ENCODE results near the gene ARHGAP30. TPM values are rescaled to one million over a fixed set of nuclear protein-coding genes. Genes with fewer than 3 reads are reported as not detected.

ARHGAP30 gene
- total RNA-seq, 8 experiments from 2014 or later: 0.64 to 2.8 (median 1.3) TPM

DNA sequence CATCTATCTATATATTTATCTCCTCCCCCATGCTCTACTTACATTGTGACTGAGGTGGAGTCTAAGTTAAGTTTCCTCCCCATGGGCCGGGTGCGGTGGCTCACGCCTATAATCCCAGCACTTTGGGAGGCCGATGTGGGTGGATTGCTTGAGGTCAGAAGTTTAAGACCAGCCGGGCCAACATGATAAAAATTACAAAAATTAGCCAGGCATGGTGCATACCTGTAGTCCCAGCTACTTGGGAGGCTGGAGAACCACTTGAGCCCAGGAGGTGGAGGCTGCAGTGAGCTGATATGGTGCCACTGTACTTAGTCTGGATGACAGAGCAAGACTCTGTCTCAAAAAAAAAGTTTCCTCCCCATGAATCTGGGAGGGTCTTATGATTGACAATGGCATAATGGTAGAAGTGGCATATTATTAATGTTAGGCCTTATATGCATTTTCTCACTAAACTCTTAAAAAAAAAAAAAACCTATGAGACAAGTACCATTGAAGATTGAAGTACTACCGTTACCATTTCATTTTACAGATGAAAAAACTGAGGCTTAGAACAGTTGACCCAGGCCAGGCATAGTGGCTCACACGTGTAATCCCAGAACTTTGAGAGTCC, 60.0 kb downstream of the ARHGAP30 start:
- in situ Hi-C loops (cut with MboI; ENCODE audit: low pct_unique_long_range_greater_than_20kb in 2 of 9, low sequenced_read_pairs in 9 of 9, unreplicated experiment in 9 of 9): no loop called here
- peaks cover 4 to 16% of the 10 kb centered on the region in 2 donors for H3K4me1 ChIP-seq (replicated peaks in 1 of 2)
- ATAC-seq (replicated peaks in 6 of 8): peak in 1 of 8 experiments; percentile 5
- H3K27ac ChIP-seq: no peak overlapping the region
- WGBS, 10 experiments: 40 to 99% (median 90%) methylated on average over 2 to 7 of the region's 7 CpGs; no CpG with 5 or more reads in 3 of the 10 experiments
- H3K4me3 ChIP-seq: no peak overlapping the region

DNA sequence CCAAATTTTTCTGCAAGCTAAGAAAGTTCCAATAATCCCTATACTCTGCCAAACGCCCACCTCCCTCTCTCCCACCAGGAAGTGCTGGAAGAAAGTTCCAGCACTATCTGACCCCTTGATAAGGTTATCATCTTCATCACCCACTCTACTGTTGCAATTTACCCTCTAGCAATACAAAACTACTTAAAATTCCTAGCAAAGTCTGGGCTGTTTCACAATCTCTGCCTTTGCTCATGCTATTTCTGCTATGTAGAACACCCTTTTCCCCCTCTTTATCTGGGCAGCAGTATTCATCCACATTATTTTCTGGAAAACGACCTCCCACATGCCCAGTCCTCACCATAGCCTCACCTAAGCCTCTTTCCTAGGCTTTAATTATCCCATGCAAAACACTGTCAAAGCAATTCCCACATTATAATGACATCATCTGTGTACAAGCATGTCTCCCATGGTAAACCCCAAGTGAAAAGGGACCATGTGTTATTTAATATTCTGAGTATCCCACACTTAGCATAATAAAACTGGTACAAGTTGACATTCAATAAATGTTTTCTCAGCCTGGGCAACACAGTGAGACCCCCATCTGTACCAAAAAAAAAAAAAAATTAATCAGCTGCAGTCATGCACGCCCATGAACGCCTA, 60.7 kb downstream of the ARHGAP30 start:
- H3K4me3 ChIP-seq: no peak overlapping the region
- H3K4me1 ChIP-seq (replicated peaks in 1 of 2): peaks cover 4 to 10% of the 10 kb centered on the region in 2 donors
- in situ Hi-C loops (cut with MboI; ENCODE audit: low pct_unique_long_range_greater_than_20kb in 2 of 9, low sequenced_read_pairs in 9 of 9, unreplicated experiment in 9 of 9): no loop called here
- ATAC-seq (replicated peaks in 6 of 8): peak in 3 of 8 experiments; percentile 39 to 82 (median 69)
- 0 to 100% (median 80%) methylated on average over 1 to 4 of the region's 4 CpGs; no CpG with 5 or more reads in 1 of the 10 experiments for WGBS, 10 experiments
- no peak overlapping the region for H3K27ac ChIP-seq

DNA sequence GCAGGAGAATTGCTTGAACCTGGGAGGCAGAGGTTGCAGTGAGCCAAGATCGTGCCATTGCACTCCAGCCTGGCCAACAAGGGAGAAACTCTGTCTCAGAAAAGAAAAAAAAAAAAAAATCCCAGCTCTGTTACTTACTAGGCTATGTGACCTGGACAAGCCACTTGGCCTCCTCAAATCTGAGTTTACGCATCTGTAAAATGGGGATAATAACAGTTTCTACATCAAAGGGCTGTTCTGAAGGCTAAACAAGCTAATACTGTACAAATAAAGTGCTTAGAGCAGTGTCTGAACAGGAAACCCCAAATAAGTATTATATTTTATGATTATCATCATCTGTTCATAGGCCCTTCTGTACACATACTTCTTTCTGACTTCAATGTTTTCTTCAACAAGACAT, 62.3 kb downstream of the ARHGAP30 start:
- H3K27ac ChIP-seq: no peak overlapping the region
- in situ Hi-C loops (cut with MboI; ENCODE audit: low pct_unique_long_range_greater_than_20kb in 2 of 9, low sequenced_read_pairs in 9 of 9, unreplicated experiment in 9 of 9): no loop called here
- H3K4me1 ChIP-seq (replicated peaks in 1 of 2): no peaks in the 10 kb centered on the region
- ATAC-seq (replicated peaks in 6 of 8): no peak
- H3K4me3 ChIP-seq: no peak overlapping the region
- WGBS, 10 experiments: 50 to 100% (median 100%) methylated on average over 1 to 2 of the region's 2 CpGs; no CpG with 5 or more reads in 5 of the 10 experiments

DNA sequence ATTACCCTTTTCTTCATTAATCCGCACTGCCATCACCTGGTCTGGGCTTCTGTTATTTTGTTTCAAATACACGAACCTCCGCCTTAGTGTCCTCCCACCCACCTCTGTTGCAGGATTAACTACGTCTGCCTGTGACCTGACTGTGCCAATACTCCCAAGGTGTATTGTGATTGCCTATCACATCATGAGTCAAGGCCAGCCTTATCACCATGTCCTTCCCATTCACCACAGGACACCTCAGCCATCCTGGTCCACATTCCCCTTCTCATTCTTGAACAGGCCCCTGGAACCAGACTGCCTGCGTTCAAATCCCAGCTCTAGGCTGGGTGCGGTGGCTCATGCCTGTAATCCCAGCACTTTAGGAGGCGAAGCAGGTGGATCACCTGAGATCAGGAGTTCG, 63.1 kb downstream of the ARHGAP30 start:
- no peak overlapping the region for H3K4me3 ChIP-seq
- ATAC-seq (replicated peaks in 6 of 8): no peak
- WGBS, 10 experiments: 70 to 100% (median 98%) methylated on average over 2 to 8 of the region's 8 CpGs; no CpG with 5 or more reads in 2 of the 10 experiments
- in situ Hi-C loops (cut with MboI; ENCODE audit: low pct_unique_long_range_greater_than_20kb in 2 of 9, low sequenced_read_pairs in 9 of 9, unreplicated experiment in 9 of 9): no loop called here
- H3K4me1 ChIP-seq (replicated peaks in 1 of 2): no peaks in the 10 kb centered on the region
- H3K27ac ChIP-seq: no peak overlapping the region

DNA sequence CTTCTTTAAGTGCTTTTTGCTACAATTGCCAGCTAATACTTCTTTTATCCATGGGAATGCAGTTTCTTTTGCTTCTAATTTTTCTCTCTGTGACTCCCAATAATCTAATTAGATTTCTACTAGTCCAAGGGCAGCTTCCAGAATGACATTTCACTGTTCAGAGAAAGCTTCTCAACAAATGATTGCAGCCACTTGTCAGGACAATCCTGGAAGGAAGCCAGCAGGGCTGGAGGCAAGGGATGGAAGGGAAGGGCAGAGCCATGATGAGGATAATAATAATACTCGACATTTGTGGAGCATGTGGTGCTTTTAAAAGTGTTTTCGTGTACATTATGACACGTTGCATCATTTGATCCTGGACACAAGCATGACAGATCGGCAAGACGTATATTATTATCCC, 68.2 kb downstream of the ARHGAP30 start:
- peak in 6 of 8 experiments; percentile 24 to 58 (median 40) for ATAC-seq (replicated peaks in 6 of 8)
- WGBS, 10 experiments: 0 to 97% (median 83%) methylated on average over 1 to 5 of the region's 5 CpGs; no CpG with 5 or more reads in 1 of the 10 experiments
- no peaks in the 10 kb centered on the region for H3K4me1 ChIP-seq (replicated peaks in 1 of 2)
- H3K27ac ChIP-seq: no peak overlapping the region
- in situ Hi-C loops (cut with MboI; ENCODE audit: low pct_unique_long_range_greater_than_20kb in 2 of 9, low sequenced_read_pairs in 9 of 9, unreplicated experiment in 9 of 9): no loop called here
- H3K4me3 ChIP-seq: no peak overlapping the region

DNA sequence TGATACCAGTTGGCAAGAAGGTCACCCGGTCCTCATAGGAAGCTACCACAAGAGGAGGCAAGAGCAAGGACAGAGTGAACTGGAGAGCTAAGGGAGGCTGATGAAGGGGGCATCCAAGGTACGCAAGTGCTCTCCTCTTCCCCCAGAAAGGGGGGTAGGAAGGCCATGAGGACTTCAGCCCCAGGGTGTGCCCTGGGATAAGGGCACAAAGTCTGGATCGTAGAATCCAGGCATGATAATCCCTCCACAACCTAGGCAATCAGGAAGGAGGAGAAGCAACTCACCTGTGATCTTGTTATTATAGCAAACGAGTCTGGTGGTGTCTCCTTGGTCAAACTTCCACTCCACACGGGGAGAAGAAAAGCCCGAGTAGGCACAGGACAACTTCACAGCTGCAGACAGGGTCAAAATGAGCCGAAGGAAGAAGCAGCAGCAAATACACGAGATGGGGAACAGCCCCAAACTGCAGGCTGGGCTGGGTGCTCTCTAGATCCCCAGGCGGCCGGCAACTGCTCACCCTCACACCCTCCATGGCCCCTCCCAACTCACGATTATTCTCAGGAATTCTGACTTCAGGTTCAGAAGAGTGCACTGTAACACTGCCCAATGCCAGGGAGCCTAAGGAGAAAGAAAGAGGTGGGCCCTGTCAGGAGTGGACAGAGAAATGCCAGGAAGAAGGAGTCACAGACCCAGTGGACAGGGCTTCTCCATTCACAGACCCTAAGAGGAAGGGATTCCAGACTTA, 68.8 kb downstream of the ARHGAP30 start:
- 18 to 95% (median 85%) methylated on average over 2 to 9 of the region's 11 CpGs; no CpG with 5 or more reads in 1 of the 10 experiments for WGBS, 10 experiments
- in situ Hi-C loops (cut with MboI; ENCODE audit: low pct_unique_long_range_greater_than_20kb in 2 of 9, low sequenced_read_pairs in 9 of 9, unreplicated experiment in 9 of 9): no loop called here

DNA sequence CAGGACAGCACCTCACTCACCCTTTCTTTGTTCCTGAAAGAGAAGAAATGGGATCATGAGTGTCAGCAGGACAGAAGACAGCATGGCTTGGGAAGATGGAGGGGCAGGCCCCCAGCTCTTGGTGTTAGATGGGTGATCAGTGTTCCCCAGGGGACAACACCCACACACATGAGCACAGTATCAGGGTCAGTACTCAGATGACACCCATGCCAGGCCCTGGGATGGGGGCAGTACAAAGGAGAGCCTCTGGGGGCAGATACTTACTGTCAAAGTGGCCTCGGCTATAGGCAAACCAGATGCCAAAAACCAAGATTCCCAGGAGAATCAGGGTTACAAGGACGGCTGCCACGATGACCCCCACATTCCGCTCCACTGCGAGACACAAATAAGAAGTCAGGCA, 70.3 kb downstream of the ARHGAP30 start:
- no peak overlapping the region for H3K4me3 ChIP-seq
- ATAC-seq (replicated peaks in 6 of 8): no peak
- no peak overlapping the region for H3K27ac ChIP-seq
- WGBS, 10 experiments: 85 to 100% (median 98%) methylated on average over 1 to 5 of the region's 5 CpGs; no CpG with 5 or more reads in 6 of the 10 experiments
- in situ Hi-C loops (cut with MboI; ENCODE audit: low pct_unique_long_range_greater_than_20kb in 2 of 9, low sequenced_read_pairs in 9 of 9, unreplicated experiment in 9 of 9): loop anchor here in 2 of 9 experiments (25.0 kb wide), 2 partner anchors 88 to 262 kb away; partner anchors contain the start of genes KLHDC9 (in 1 of the 2), NECTIN4 (in 1 of the 2) and SLAMF7 (in 1 of the 2)
- H3K4me1 ChIP-seq (replicated peaks in 1 of 2): no peaks in the 10 kb centered on the region

More for the DNA sequence above, 68.8 kb downstream of the ARHGAP30 start:
- Histone ChIP-seq H3K4me3 (no peak overlapping the region), H3K27ac (no peak overlapping the region), H3K4me1 (replicated peaks in 1 of 2) (no peaks in the 10 kb centered on the region)
- ATAC-seq (replicated peaks in 6 of 8): peak in 5 of 8 experiments; percentile 10 to 53 (median 17)

DNA sequence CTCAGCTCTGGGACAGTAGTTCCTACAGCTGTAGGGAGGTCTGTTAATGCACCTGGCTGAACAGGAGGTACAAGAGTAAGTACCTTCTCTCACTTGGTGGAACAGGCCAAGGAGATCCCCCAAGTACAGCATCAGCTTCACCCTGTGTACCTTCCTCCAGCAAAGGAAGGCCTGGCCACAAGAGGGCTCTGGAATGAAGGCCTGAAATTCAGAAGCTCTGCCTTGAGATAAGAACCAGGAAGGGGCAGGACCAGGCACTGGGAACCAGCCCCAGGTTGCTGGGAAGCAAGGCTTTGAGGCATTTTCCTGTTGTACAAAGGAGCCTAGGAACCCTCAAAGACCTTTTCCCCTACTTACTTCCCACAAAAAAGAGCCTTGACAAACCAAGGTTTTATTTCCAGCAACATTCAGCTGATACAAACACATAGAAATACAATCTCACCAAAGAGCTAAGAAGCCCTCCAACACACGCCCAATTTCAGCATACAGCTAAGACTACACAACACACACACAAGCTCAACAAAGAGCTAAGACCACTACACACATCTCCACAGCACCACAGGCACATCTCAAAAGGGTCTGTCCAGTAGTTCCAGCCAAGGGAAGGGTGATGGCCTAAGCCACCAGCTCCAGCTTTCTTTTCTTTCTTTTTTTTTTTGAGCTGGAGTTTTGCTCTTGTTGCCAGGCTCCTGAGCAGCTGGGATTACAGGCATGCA, 72.2 kb downstream of the ARHGAP30 start:
- Histone ChIP-seq H3K4me1 (replicated peaks in 1 of 2) (no peaks in the 10 kb centered on the region), H3K27ac (no peak overlapping the region), H3K4me3 (no peak overlapping the region)
- in situ Hi-C loops (cut with MboI; ENCODE audit: low pct_unique_long_range_greater_than_20kb in 2 of 9, low sequenced_read_pairs in 9 of 9, unreplicated experiment in 9 of 9): loop anchor here in 2 of 9 experiments (25.0 kb wide), 2 partner anchors 90 to 260 kb away; partner anchors contain the start of genes KLHDC9 (in 1 of the 2), NECTIN4 (in 1 of the 2) and SLAMF7 (in 1 of the 2)
- peak; percentile 45 to 91 (median 76) for ATAC-seq (replicated peaks in 6 of 8)
- WGBS, 10 experiments: 88 to 100% (median 100%) methylated on average over 1 of the region's 1 CpG; no CpG with 5 or more reads in 4 of the 10 experiments

Other genes with a start within 250 kb of the ARHGAP30 start
- gene CD244, start 207.0 kb downstream of the ARHGAP30 start, total RNA-seq: 1 to 10 TPM in 1 of 8 experiments, under 1 TPM in 4, not detected in 3; 0.08 to 3.7 (median 0.31) TPM
- gene ITLN1, start 184.7 kb downstream of the ARHGAP30 start, total RNA-seq: 1 to 10 TPM in 1 of 8 experiments, under 1 TPM in 2, not detected in 5; 0.17 to 1.3 (median 0.57) TPM
- 1 to 10 TPM in 1 of 8 experiments, under 1 TPM in 4, not detected in 3; 0.29 to 1.8 (median 0.83) TPM for gene ITLN2, start 115.1 kb downstream of the ARHGAP30 start, total RNA-seq
- 10 to 100 TPM in 1 of 8 experiments, 1 to 10 TPM in 7; 1.4 to 14.5 (median 5.2) TPM for gene F11R, start 48.7 kb downstream of the ARHGAP30 start, total RNA-seq
- gene TSTD1, start 30.9 kb downstream of the ARHGAP30 start, total RNA-seq: 10 to 100 TPM in 1 of 8 experiments, 1 to 10 TPM in 4, under 1 TPM in 1, not detected in 2; 0.46 to 13.4 (median 1.9) TPM
- gene USF1, start 23.9 kb downstream of the ARHGAP30 start, total RNA-seq: 100 to 1,000 TPM in 3 of 8 experiments, 10 to 100 TPM in 5; 60.3 to 156 (median 85.6) TPM
- 10 to 100 TPM in 1 of 8 experiments, 1 to 10 TPM in 2, under 1 TPM in 4, not detected in 1; 0.14 to 29.1 (median 0.85) TPM for gene NECTIN4, start 19.7 kb upstream of the ARHGAP30 start, total RNA-seq
- 10 to 100 TPM in 5 of 8 experiments, 1 to 10 TPM in 2, not detected in 1; 1.5 to 38.5 (median 30.0) TPM for gene KLHDC9, start 28.5 kb upstream of the ARHGAP30 start, total RNA-seq
- 100 to 1,000 TPM in 7 of 8 experiments, 10 to 100 TPM in 1; 99.1 to 356 (median 197) TPM for gene PFDN2, start 48.1 kb upstream of the ARHGAP30 start, total RNA-seq
- gene NIT1, start 48.2 kb upstream of the ARHGAP30 start, total RNA-seq: 10 to 100 TPM; 27.7 to 59.0 (median 45.7) TPM
- 10 to 100 TPM; 12.6 to 34.4 (median 23.0) TPM for gene DEDD, start 62.8 kb upstream of the ARHGAP30 start, total RNA-seq
- 100 to 1,000 TPM in 2 of 8 experiments, 10 to 100 TPM in 6; 49.7 to 124 (median 91.4) TPM for gene UFC1, start 84.1 kb upstream of the ARHGAP30 start, total RNA-seq
- 10 to 100 TPM; 11.2 to 30.4 (median 22.8) TPM for gene USP21, start 89.6 kb upstream of the ARHGAP30 start, total RNA-seq
- gene PPOX, start 96.5 kb upstream of the ARHGAP30 start, total RNA-seq: 10 to 100 TPM; 18.4 to 86.8 (median 39.6) TPM
- 10 to 100 TPM; 32.2 to 50.4 (median 39.9) TPM for gene B4GALT3, start 107.6 kb upstream of the ARHGAP30 start, total RNA-seq
- 10 to 100 TPM in 3 of 8 experiments, 1 to 10 TPM in 3, under 1 TPM in 2; 0.33 to 18.5 (median 2.3) TPM for gene ADAMTS4, start 129.2 kb upstream of the ARHGAP30 start, total RNA-seq
- gene NDUFS2, start 132.5 kb upstream of the ARHGAP30 start, total RNA-seq: 100 to 1,000 TPM in 7 of 8 experiments, 10 to 100 TPM in 1; 87.8 to 151 (median 125) TPM
- 1 to 10 TPM in 1 of 8 experiments, under 1 TPM in 1, not detected in 6; 0.75 to 1.4 TPM for gene FCER1G, start 145.4 kb upstream of the ARHGAP30 start, total RNA-seq
- gene APOA2, start 153.7 kb upstream of the ARHGAP30 start, total RNA-seq: 1 to 10 TPM in 1 of 8 experiments, not detected in 7; 2.3 TPM
- gene TOMM40L, start 156.2 kb upstream of the ARHGAP30 start, total RNA-seq: 10 to 100 TPM in 7 of 8 experiments, 1 to 10 TPM in 1; 5.1 to 24.3 (median 17.3) TPM
- gene NR1I3, start 168.3 kb upstream of the ARHGAP30 start, total RNA-seq: 1 to 10 TPM; 1.2 to 6.1 (median 3.7) TPM
- 1 to 10 TPM in 2 of 8 experiments, under 1 TPM in 5, not detected in 1; 0.32 to 3.9 (median 0.59) TPM for gene PCP4L1, start 188.9 kb upstream of the ARHGAP30 start, total RNA-seq
- 1 to 10 TPM; 1.0 to 8.7 (median 2.2) TPM for gene MPZ, start 240.1 kb upstream of the ARHGAP30 start, total RNA-seq
- gene SDHC, start 244.5 kb upstream of the ARHGAP30 start, total RNA-seq: 100 to 1,000 TPM in 4 of 8 experiments, 10 to 100 TPM in 4; 24.6 to 179 (median 77.7) TPM

Data from motor neuron (in vitro differentiated cells).